HG02759 (cell line): ENCODE data around the gene ZNF777.
"Not testable (repeated sequence)": the region's sequence is repeated elsewhere in the genome, so short reads cannot be mapped to it uniquely, and the experiment has no call there.

ENCODE experiments used
- ATAC-seq: cut with Tn5 transposase; IDR thresholded peaks from one replicate; pipeline ENCODE4 v1.9.1; 2021; ENCODE audit warnings: mild to moderate bottlenecking, moderate library complexity; ENCODE audit not compliant: unreplicated experiment

ZNF777 gene

DNA sequence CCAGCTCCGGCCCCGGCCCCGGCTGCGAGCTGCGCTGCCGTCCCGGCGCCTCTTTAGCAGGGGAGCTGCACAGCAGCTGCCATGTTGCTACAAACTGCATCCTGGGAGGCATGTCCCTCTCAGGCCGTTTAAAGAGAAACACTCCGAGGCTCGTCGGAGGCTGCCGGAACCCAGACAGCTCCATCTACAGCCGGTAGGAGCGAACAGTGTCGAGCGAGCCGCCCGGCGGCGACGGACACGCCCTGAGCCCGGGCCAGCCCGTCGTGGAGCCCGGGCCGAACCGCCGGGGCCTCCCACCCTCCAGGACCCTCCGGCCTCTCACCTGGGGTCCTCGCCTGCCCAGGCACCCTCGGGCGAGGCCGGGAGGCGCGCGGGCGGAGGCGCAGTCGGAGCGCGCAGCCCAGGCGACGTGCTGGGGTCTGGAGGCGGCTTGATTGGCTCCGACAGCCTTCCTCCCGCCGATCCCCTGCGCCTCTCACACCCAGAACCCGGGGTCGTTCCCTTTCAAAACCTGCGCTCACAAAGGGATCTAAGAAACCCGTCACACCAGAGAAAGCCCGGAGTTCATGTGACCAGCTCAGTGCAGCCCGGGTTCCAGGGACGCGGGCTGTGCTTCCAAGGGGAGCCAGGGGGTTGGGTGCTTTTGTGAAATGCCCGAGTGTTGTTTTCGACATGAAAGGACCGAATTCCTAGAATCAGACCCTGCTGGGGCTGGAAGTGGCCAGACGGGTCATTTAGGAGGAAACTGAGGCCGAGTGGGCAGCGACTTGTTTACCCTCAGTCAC lies at the start of gene ZNF777:
ZNF777 (minus strand) TSS at position 570 of the 785 bp plus-strand sequence. CDS start 5,040 bp downstream, outside the sequence.
- peak; percentile 95 for ATAC-seq

- ATAC-seq: no peak
These were observed 49.4 kb upstream of the ZNF777 start for GRCh38 chr7:149510248-149510647.

DNA sequence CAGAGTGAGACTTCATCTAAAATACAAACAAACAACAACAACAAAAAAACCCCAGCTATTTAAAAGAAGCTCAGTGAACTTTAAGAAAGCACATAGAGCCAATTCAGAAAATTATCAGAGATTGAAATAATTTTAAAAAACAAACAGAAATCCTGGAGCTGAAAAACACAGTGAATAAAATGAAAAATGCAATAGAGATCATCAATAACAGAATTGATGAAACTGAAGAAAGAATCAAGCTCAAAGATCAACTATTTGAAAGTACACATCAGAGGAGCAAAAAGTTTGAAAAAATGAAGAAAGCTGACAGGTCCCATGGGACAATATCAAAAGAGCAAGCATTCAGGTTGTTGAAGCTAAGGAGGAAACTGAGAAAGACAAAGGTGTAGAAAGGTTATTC lies 48.9 kb upstream of the ZNF777 start:
- no peak for ATAC-seq

DNA sequence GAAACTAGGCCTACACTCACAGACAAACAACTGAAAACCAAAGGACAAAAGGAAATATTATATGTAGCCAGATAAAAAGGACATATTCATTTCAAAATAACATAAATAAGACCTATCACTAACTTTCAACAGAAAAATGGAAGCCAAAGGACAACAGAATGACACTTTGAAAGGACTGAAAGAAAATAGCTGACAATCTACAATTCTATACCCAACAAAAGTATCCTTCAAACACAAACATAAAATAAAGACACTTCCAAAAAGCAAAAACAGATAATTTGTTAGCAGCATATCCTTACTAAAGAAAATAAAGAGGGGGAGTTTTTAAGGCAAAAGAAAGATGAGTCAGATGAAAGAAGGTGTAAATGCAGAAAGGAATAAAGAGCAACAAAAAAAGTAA lies 44.7 kb upstream of the ZNF777 start:
- ATAC-seq: no peak

DNA sequence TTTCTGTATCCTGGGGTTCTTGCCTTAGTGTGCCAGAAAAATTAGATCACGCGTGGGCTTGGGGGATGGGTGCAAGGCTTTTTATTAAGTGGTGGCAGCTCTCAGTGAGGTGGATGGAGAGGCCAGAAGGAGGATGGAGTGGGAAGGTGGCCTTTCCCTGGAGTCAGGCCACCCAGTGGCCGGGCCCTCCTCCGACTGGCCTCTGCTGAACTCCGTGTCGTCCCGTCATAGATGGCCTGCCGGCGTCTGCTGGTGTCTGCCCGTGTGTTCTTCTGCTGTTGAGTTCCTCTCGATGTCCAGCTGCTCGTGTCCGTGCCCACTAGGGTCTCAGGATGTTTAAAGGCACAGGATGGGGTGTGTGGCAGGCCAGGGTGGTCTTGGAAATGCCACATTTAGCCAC lies 40.8 kb upstream of the ZNF777 start:
- ATAC-seq: no peak

GRCh38 chr7:149500910-149501309 lies 40.0 kb upstream of the ZNF777 start:
- no peak for ATAC-seq

GRCh38 chr7:149500201-149500600 lies 39.3 kb upstream of the ZNF777 start:
- no peak for ATAC-seq

DNA sequence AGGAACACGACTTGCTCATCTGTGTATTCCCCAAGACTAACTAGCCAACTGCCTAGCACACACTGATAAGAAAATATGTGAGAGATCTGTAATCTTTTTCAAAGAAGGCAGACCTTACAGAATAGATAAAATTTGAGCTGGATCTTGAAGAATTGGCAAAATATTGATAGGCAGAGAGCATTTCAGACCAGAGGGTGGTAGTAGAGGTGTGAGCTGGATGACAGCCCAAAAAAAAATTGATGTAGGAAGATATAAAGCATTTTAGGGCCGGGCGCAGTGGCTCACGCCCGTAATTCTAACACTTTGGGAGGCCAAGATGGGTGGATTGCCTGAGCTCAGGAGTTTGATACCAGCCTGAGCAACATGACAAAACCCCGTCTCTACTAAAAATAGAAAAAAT lies 37.9 kb upstream of the ZNF777 start:
- ATAC-seq: no peak

DNA sequence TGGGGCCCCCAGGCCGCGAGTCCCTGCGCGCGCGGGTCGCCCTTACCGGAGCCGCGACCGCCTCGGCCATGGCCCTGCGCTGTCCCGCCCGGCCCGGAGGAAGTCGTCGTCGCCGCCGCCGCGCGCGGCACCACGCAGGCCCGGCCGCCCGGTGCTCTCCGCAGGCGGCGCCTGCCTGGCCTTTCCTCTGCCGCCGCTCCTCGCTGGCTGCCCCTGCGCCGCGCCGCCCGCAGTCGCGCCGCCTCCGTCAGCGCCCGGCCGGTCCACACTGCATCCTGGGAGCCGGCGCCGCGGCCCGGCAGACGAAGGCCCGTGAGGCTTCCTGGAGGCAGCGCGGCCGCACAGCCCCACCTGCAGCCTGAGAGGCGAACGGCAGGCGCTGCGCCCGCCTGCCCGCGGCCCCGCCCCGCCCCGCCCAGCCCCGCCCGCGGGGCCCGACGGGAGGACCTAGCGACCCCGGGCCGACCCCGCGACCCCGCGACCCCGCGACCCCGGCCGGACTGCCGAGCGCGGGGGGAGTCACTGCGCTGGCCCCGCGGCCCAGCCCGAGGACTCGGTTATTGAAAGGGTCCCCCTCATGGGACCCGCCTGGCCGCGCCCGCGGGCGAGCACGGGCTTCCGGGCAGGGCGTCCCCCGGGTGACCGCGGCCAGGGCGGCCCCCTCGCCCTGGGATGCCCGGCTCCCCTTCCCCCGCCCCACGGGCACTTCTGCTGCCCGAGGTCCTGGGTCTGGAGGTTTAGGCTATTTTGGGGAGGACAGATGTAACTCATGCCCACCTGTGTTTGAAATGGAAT lies 36.8 kb upstream of the ZNF777 start, which contains the start of gene ZNF746:
ZNF746 (minus strand) TSS at position 343 of the 795 bp plus-strand sequence; CDS start at position 70, 273 bp downstream.
- ATAC-seq: peak; percentile 97

- peak; percentile 37 for ATAC-seq
These were observed 36.0 kb upstream of the ZNF777 start for GRCh38 chr7:149496642-149497391.

- no peak for ATAC-seq
These were observed 35.2 kb upstream of the ZNF777 start for GRCh38 chr7:149495785-149496641.

GRCh38 chr7:149494738-149495368 lies 34.0 kb upstream of the ZNF777 start:
- ATAC-seq: no peak

- not testable (repeated sequence) for ATAC-seq
These were observed 33.1 kb upstream of the ZNF777 start for GRCh38 chr7:149493975-149494374.

- ATAC-seq: no peak
These were observed 32.5 kb upstream of the ZNF777 start for GRCh38 chr7:149493366-149493765.

DNA sequence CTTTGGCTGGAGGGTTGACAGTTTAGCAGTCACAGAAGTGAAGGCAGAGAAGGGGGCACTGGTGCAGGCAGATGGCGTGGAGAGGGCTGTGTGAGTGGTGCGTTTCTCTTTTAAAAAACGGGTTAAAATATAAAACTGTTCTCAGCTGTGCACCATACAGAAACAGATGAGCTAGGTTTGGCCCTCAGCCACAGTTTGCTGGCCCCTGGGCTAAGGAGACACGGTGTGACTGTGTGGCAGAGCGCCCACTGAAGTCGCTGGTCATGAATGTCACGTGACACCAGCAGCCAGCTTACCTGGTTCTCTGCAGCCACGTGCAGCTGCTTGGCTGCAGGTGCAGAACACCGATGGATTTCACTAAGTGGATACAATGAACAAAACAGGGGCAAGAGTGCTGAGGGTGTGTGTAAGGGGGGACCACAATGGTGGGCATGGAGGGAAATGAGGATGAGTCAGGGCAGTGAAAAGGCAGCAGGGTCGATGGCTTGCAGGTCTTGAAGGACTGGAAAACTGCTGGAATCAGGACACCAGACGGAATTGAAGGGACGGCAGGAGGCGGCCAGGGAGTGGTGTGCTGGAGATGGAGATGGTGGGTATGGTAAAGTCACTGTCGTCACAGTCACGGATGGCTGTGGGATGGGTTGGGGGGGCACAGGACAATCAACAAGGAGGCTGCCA lies 29.4 kb upstream of the ZNF777 start:
- ATAC-seq: no peak

DNA sequence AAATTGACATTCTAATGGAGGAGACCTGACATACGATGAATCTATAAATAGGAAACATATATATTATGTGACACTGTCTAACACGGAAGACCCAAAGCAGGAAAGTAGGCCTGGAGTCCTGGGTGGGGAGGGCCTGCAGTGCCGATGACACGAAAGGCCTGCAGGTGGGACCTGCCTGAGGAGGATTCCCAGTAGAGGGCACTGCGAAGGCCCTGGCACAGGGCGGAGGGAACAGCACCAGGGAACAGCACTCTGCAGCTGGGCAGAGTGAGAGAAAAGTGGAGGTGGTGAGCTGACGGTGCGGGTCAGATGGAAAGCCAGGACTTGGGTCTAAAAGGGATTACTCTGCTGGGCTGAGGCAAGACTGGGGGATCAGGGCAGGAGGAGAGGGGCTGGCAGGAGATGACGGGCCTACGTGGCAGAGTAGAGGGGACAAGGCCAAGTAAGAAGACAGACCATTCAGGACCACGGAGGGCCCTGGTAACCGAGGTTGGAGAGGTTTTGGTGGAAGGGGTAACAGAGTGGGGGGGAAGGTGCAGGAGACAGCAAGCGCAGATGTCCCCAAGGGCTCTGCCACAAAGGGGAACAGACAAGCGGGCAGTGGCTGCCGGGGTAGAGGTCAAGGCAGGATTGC lies 28.6 kb upstream of the ZNF777 start:
- ATAC-seq: no peak

DNA sequence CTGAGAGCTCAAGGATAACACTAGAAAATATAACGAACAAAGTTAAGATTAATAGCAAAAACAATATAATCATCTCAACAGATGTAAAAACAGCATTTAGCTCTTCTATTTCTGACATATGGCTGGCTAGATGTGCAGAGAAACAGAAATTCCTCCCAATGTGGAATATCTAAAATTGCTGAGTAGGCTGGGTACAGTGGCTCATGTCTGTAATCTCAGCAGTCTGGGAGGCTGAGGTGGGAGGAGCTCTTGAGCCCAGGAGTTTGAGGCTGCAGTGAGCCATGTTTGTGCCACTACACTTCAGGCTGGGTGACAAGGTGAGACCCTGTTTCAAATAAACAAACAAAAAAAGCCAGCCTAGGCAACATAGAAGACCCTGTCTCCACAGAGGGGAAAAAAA lies 18.7 kb upstream of the ZNF777 start:
- no peak for ATAC-seq

DNA sequence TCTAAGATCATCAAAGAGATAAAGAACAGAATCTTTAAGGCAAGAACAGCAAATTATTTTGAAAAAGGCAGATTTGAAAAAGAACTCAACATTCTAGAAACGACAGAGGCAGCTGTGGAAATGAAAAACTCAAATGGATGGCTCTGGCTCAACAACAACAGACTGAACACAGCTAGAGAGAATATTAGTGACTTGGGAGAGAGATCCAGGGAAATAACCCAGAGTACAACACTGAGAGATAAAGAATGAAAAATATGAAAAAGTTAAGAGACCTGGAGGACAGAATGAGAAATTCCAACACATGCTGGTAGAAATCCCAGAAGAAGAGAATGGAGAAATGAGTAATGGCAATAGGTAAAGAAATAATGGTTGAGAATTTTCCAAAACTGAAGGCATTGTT lies 17.9 kb upstream of the ZNF777 start:
- ATAC-seq: no peak
